ENCODE measurements around the gene RNF157. TPM values are rescaled to one million over a fixed set of nuclear protein-coding genes. Genes with fewer than 3 reads are reported as not detected.

The RNF157 gene
- total and polyA plus RNA-seq, 10 of the 15 experiments (the other 5 are each of a cell fraction or from before 2014, with no cell fraction given) = 1.4 to 15.9 (median 9.6) TPM

DNA sequence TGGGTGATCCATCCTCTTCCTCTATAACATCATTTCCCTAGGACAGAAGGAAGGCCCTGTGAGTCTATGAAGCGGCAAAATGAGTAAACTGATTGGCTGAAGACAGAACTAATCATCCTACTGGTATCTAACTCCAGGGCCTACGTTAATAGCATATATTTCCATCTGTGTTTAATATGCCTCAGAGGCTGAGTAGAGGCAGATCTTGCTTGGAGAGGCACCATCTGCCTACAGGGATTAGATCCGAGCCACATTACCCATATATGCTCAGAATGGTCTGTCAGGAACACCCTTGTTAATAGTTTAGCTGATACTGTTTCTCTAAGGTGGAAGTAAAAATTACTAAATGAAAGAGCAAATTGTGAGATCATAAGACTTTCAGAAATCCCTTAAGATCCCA is 86.0 kb downstream of the RNF157 start:
- no peaks in the 10 kb centered on the region for H3K27me3 ChIP-seq (replicated peaks in 1 of 2; ENCODE audit: control insufficient read depth in 2 of 2, insufficient read depth in 2 of 2, low read length in 1 of 2)
- H3K27ac ChIP-seq (ENCODE audit: control insufficient read depth, insufficient read depth) = no peak overlapping the region
- H3K79me2 ChIP-seq (ENCODE audit: control insufficient read depth, insufficient read depth, low read length) = no peaks in the 10 kb centered on the region
- H3K9me3 ChIP-seq (replicated peaks; ENCODE audit: control insufficient read depth, insufficient read depth, low read length) = no peaks in the 10 kb centered on the region
- 71% methylated on average over 3 of the region's 3 CpGs for WGBS (ENCODE audit: insufficient coverage, insufficient replicate concordance, low lambda C conversion rate, missing lambda C conversion rate)
- RAD21 ChIA-PET (ENCODE audit: unreplicated experiment) = no interaction called here
- SMC1A ChIA-PET (ENCODE audit: uncharacterized antibody, unreplicated experiment) = interaction anchor here (0.7 to 0.8 kb wide), 2 partner anchors 30 to 204 kb away, joined by 3 read pairs; no protein-coding TSS in a partner anchor
- no peak overlapping the region for H2AFZ ChIP-seq (ENCODE audit: control insufficient read depth, low read depth, low read length)
- POLR2A ChIA-PET = no interaction called here
- no peak for TF ChIP-seq MEF2B (IDR thresholded peaks at IDR 0.05; ENCODE audit: partially characterized antibody, poor library complexity, severe bottlenecking)
- no peak for TF ChIP-seq SRF (IDR thresholded peaks at IDR 0.05; ENCODE audit: low read depth in 2 of 2, low read length in 2 of 2)
- no peak for TF ChIP-seq ATF2 (IDR thresholded peaks at IDR 0.05; ENCODE audit: low read length)
- TF ChIP-seq IKZF2 (IDR thresholded peaks at IDR 0.05) = no peak
- TF ChIP-seq ZBED1 (IDR thresholded peaks at IDR 0.05; ENCODE audit: borderline replicate concordance) = no peak
- TF ChIP-seq TAF1 (IDR thresholded peaks at IDR 0.05; ENCODE audit: borderline replicate concordance, low read depth, low read length) = no peak
- TF ChIP-seq ASH2L (IDR thresholded peaks at IDR 0.05; ENCODE audit: borderline replicate concordance, low read depth) = no peak
- no peak for TF ChIP-seq SMC3 (IDR thresholded peaks at IDR 0.05; ENCODE audit: borderline replicate concordance, low read length)
- TF ChIP-seq YBX1 (IDR thresholded peaks at IDR 0.05) = no peak
- no peak for TF ChIP-seq ZNF384 (IDR thresholded peaks at IDR 0.05; ENCODE audit: borderline replicate concordance, low read depth, low read length)
- no peak for TF ChIP-seq POLR2AphosphoS2 (IDR thresholded peaks at IDR 0.05; ENCODE audit: low read depth, low read length)
- TF ChIP-seq DPF2 (IDR thresholded peaks at IDR 0.05) = no peak
- TF ChIP-seq, protein P1, sequence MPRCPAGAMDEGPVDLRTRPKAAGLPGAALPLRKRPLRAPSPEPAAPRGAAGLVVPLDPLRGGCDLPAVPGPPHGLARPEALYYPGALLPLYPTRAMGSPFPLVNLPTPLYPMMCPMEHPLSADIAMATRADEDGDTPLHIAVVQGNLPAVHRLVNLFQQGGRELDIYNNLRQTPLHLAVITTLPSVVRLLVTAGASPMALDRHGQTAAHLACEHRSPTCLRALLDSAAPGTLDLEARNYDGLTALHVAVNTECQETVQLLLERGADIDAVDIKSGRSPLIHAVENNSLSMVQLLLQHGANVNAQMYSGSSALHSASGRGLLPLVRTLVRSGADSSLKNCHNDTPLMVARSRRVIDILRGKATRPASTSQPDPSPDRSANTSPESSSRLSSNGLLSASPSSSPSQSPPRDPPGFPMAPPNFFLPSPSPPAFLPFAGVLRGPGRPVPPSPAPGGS (IDR thresholded peaks at IDR 0.05; ENCODE audit: borderline replicate concordance, insufficient read depth, low read depth, low read length, poor library complexity, severe bottlenecking) = no peak
- TF ChIP-seq, protein P2, sequence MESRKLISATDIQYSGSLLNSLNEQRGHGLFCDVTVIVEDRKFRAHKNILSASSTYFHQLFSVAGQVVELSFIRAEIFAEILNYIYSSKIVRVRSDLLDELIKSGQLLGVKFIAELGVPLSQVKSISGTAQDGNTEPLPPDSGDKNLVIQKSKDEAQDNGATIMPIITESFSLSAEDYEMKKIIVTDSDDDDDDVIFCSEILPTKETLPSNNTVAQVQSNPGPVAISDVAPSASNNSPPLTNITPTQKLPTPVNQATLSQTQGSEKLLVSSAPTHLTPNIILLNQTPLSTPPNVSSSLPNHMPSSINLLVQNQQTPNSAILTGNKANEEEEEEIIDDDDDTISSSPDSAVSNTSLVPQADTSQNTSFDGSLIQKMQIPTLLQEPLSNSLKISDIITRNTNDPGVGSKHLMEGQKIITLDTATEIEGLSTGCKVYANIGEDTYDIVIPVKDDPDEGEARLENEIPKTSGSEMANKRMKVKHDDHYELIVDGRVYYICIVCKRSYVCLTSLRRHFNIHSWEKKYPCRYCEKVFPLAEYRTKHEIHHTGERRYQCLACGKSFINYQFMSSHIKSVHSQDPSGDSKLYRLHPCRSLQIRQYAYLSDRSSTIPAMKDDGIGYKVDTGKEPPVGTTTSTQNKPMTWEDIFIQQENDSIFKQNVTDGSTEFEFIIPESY (IDR thresholded peaks at IDR 0.05) = no peak
- TF ChIP-seq SREBF1 (IDR thresholded peaks at IDR 0.05; ENCODE audit: low read length) = no peak
- TF ChIP-seq BMI1 (IDR thresholded peaks at IDR 0.05; ENCODE audit: borderline replicate concordance) = no peak
- TF ChIP-seq NFIC (IDR thresholded peaks at IDR 0.05; ENCODE audit: low read depth, low read length) = no peak
- no peak overlapping the region for H3K9ac ChIP-seq (ENCODE audit: control insufficient read depth, insufficient read depth, low read length)
- no peaks in the 10 kb centered on the region for H4K20me1 ChIP-seq (ENCODE audit: control insufficient read depth, insufficient read depth)
- no peaks in the 10 kb centered on the region for H3K4me1 ChIP-seq (ENCODE audit: control insufficient read depth, insufficient read depth, low read length)
- FAIRE-seq (no peak), ATAC-seq (no peak), DNase-seq (ENCODE audit: low read depth, low spot score) (no peak)
- CTCF ChIA-PET = interaction anchor here (0.7 to 1.2 kb wide), 3 partner anchors 20 to 31 kb away, joined by 3 to 4 read pairs (median 3); no protein-coding TSS in a partner anchor
- no TSS peak for BruUV-seq (replicated peaks)
- intact Hi-C loops (cut with micrococcal nuclease; ENCODE audit: unreplicated experiment) (no loop called here), in situ Hi-C loops (cut with MboI) (no loop called here)
- H3K4me3 ChIP-seq = no peak overlapping the region
- H3K4me2 ChIP-seq (ENCODE audit: control insufficient read depth, insufficient read depth) = no peak overlapping the region
- H3K36me3 ChIP-seq (ENCODE audit: control insufficient read depth in 2 of 2, insufficient read depth in 2 of 2, low read length in 1 of 2) = no peaks in the 10 kb centered on the region

All from GM12878 (cell line).